Rectal smooth muscle tissue (tissue), 1 donor: ENCODE results near the gene GPC6.

Experiments used
- H3K27ac ChIP-seq: one replicate; pipeline ENCODE4 v1.7.0; 2013; ENCODE audit warnings: low read depth, low read length, inconsistent platforms
- H3K27me3 ChIP-seq: one replicate; pipeline ENCODE4 v1.7.0; 2013; ENCODE audit warnings: low read length; ENCODE audit not compliant: control insufficient read depth, insufficient read depth
- H3K36me3 ChIP-seq: one replicate; pipeline ENCODE4 v1.7.0; 2013; ENCODE audit warnings: low read length; ENCODE audit not compliant: control insufficient read depth, insufficient read depth
- H3K4me1 ChIP-seq: one replicate; pipeline ENCODE4 v1.7.0; 2013; ENCODE audit warnings: low read length; ENCODE audit not compliant: control insufficient read depth, insufficient read depth
- H3K4me3 ChIP-seq: one replicate; pipeline ENCODE4 v1.7.0; 2013; ENCODE audit warnings: low read length
- H3K9ac ChIP-seq: one replicate; pipeline ENCODE4 v1.7.0; 2013; ENCODE audit warnings: low read length

GPC6 gene

DNA sequence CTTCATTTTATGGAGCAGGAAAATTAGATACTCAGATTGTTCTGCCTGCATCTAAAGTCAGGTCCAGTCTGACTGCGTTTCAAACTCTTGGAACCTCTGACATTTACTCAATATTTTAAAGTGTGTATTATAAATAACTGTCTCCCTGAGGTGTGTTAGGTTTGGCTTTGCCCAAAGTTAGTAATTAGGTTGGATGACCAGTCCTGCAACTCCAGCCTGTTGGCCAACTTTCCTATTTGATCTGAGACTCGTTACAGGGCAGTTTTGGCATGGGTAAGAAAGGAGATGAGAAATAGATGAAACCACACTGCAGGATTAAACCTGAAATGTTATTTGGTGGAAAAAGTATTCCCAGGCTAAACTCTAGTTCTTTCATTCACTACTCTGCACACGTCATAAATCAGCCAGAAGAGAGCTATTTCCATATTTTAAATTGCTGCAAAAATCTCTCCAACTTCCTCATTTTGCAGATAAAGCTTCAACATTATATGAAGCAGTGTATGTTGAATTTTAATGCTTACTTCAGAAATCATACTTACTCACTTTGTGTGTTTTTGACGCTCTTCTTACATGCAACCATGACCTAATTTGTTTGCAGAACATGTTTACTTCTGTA, 895.8 kb downstream of the GPC6 start:
- no peak overlapping the region for H3K27ac ChIP-seq
- H3K4me3 ChIP-seq = no peak overlapping the region
- no peaks in the 10 kb centered on the region for H3K4me1 ChIP-seq
- H3K36me3 ChIP-seq = no peaks in the 10 kb centered on the region
- H3K9ac ChIP-seq = no peak overlapping the region
- no peaks in the 10 kb centered on the region for H3K27me3 ChIP-seq

DNA sequence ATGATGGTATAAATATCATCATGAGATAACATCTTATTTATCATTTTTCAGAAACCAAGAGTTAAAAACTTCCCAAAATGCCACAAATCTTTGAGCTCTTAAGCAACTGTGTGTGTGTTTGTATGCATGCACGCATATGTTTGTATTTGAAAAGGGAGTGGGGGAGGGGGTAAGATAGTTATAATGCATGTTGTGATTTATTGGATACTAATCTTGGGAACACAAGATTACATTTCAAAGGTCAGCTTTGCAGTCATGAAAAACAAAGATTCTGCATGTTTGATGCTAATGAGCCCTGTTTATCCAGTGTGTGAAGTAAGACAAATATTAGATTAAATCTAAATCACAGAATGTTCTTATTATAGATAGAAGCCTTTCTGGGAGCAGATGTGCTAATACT, 897.0 kb downstream of the GPC6 start:
- H3K36me3 ChIP-seq = no peaks in the 10 kb centered on the region

DNA sequence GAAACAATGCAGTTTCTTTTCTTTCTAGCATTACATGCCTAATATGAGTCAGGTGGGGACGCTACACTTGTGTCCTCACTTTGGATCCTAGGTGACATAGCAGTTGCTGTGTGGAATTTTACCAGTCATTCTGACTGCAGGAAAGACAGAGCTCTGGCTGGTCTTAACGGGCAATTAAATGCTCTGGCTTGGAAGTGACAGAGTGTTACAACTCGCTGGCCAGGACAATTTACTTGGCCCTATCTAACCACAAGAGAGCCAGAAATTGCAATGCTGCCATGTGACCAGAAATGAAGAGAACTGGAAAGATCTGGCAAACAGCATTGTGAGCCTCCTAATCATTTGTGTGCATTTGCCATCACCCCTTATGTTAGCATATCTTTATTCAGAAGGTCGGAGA, 901.8 kb downstream of the GPC6 start:
- Histone ChIP-seq H3K27me3 (no peaks in the 10 kb centered on the region), H3K4me1 (no peaks in the 10 kb centered on the region), H3K36me3 (no peaks in the 10 kb centered on the region), H3K27ac (no peak overlapping the region), H3K9ac (no peak overlapping the region), H3K4me3 (no peak overlapping the region)

More for the DNA sequence above, 897.0 kb downstream of the GPC6 start:
- H3K9ac ChIP-seq = no peak overlapping the region
- no peak overlapping the region for H3K27ac ChIP-seq
- no peaks in the 10 kb centered on the region for H3K4me1 ChIP-seq
- H3K4me3 ChIP-seq = no peak overlapping the region
- no peaks in the 10 kb centered on the region for H3K27me3 ChIP-seq

DNA sequence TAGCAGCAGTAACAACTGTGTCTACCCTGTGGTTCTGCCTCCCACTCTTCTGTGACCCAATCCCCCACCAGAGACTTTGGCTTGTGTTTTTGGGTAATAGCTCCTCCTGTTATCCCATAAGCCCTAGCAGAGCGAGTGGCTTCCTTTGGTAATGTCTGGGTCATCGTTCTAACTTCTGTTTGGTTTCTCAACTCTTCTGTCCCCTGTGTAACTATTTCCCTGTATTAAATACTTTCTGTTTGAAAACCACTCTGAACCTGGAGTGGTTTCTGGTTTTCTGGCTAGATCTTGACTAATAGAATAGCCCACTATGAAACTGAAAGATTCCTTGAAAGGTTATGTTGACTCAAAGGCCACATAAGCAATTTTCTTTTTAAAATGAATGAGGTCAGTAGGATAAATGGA, 902.9 kb downstream of the GPC6 start:
- Histone ChIP-seq H3K4me3 (no peak overlapping the region), H3K27ac (no peak overlapping the region), H3K36me3 (no peaks in the 10 kb centered on the region), H3K9ac (no peak overlapping the region), H3K27me3 (no peaks in the 10 kb centered on the region), H3K4me1 (no peaks in the 10 kb centered on the region)

DNA sequence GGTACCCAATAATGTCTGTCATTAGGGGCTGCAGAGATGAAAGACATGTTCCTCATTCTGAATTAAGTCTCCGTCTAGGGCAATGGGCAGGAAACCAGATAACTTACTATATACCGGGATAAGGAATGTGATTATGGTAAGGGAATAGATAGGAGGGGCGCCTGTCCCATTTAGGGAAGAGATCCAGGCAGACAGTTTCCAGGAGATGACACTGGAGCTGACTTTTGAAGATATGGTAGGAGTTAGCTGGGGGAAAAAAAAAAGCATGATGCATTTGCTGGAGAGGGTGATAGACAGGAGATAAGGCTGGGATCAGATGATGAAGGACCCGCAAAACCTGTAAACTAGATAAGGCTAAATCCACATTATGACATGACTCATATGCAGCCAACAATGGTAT, 912.2 kb downstream of the GPC6 start:
- Histone ChIP-seq H3K27me3 (no peaks in the 10 kb centered on the region), H3K27ac (no peak overlapping the region), H3K9ac (no peak overlapping the region), H3K36me3 (no peaks in the 10 kb centered on the region), H3K4me3 (no peak overlapping the region), H3K4me1 (no peaks in the 10 kb centered on the region)

DNA sequence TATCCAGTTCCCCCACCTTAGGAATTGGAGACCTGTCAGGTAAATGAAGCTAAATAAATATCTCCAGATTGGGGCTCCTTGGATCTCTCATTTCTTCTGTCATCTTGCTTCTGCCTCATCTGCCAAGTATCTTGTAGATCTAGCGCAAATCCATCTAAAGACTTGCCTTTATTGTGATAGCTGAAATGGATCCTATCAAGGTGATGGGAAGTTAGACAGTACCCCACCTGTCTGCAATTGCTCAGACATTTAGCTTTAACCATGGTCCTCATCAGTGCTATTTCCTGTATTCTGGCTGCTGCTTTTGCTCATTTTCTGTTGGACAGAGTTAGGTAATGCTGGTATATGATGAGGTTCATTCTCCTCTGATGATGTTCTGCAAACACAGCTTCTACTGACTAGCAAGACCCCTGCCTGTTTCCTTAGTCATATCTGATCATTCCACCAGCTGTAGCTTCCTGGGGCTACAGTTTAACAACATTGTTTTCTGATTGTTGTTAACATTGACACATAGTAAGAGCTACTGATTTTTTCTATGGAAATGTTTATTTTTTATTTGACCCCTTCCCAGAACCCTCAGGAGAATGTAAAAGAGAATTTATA, 912.9 kb downstream of the GPC6 start:
- H3K9ac ChIP-seq = no peak overlapping the region
- H3K27ac ChIP-seq = no peak overlapping the region
- H3K27me3 ChIP-seq = no peaks in the 10 kb centered on the region
- H3K4me3 ChIP-seq = no peak overlapping the region
- H3K36me3 ChIP-seq = no peaks in the 10 kb centered on the region
- H3K4me1 ChIP-seq = no peaks in the 10 kb centered on the region

DNA sequence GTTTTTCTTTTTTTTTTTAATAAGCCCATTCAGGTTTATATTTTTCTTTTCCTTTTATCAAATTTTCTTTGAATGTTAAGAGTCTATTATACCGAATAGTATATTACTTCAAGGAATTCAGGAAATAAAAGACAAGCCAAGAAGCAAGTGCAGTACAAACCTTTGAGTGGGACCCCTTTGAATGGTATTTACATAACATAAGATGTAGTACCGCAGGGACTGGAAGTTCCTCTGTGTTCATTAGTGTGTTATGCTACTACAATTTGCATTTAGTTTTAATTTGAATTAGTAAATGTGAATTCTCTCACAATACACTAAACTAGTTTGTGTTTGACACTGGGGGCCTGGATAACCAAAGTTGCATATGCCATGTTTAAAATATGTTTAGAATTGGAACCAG, 913.4 kb downstream of the GPC6 start:
- H3K9ac ChIP-seq = no peak overlapping the region
- no peaks in the 10 kb centered on the region for H3K36me3 ChIP-seq
- H3K27ac ChIP-seq = no peak overlapping the region
- H3K4me1 ChIP-seq = no peaks in the 10 kb centered on the region
- no peak overlapping the region for H3K4me3 ChIP-seq
- H3K27me3 ChIP-seq = no peaks in the 10 kb centered on the region

DNA sequence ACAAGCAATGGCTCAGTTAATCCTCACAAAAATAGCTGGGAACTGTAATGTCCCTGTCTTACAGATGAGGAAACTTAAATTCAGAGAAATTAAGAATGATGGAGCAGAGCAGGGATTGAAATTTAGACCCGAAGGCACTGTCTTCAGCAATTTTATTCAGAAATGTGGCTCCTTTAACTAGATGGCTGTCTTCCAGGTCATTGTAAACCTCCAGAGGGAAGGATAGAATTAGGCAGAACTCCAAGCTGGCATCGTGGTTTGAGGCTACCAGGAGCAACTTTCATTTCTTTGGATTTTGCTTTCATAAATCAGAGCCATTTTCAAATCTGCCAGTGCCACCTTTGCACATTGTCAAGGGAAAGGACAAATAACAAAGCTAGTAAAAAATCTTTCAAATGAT, 913.9 kb downstream of the GPC6 start:
- no peaks in the 10 kb centered on the region for H3K36me3 ChIP-seq
- no peaks in the 10 kb centered on the region for H3K27me3 ChIP-seq
- no peak overlapping the region for H3K27ac ChIP-seq
- H3K4me3 ChIP-seq = no peak overlapping the region
- H3K9ac ChIP-seq = no peak overlapping the region
- H3K4me1 ChIP-seq = no peaks in the 10 kb centered on the region

DNA sequence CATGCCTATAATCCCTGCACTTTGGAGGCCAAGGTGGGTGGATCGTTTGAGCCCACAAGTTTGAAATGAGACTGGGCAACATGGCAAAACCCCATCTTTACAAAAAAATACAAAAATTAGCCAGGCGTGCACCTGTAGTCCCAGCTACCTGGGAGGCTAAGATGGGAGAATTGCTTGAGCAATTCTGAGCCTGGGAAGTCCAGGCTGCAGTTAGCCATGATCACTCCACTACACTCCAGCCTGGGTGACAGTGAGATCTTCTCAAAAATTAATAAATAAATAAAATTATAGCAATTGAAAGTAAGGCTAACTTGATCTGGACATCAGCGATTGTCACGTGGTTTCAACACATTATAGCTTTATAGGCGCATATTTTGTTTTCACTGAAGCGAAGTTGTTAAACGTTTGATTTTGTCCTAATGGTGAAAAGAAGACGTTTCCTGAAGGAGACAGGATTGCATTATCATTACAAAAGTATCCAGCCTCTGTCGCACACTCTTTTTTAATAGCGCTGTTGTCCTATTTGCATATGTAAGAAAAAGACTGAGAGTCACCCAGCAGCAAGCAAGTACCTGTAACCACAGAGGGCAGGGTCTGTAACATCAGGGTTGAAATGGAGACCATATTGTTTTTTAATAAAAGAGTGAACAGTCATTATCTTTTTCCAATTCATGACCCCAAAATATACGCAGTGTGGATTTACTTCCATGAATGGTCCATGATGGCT, 917.2 kb downstream of the GPC6 start:
- H3K36me3 ChIP-seq = no peaks in the 10 kb centered on the region

DNA sequence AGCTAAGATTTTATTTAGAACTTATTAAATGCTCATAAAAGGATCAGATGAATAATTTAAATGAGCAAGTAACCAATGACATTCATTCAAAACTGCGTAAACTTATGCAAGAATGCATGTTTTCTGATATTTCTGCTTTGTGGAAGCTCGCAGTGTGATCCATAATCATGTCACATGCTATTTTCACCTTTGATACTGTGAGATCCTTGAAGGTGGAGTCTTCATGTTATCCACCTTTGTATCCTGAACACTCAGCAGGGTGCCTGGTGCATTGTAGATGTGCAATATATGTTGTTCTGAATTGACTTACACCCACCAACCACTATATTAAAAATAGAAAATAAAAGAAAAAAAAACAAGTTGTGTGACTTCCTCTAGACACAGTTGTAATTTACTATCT, 919.4 kb downstream of the GPC6 start:
- Histone ChIP-seq H3K9ac (no peak overlapping the region), H3K36me3 (no peaks in the 10 kb centered on the region), H3K27me3 (no peaks in the 10 kb centered on the region), H3K4me1 (no peaks in the 10 kb centered on the region), H3K4me3 (no peak overlapping the region), H3K27ac (no peak overlapping the region)

More for the DNA sequence above, 917.2 kb downstream of the GPC6 start:
- H3K27ac ChIP-seq = no peak overlapping the region
- H3K9ac ChIP-seq = no peak overlapping the region
- H3K27me3 ChIP-seq = no peaks in the 10 kb centered on the region
- no peak overlapping the region for H3K4me3 ChIP-seq
- no peaks in the 10 kb centered on the region for H3K4me1 ChIP-seq

DNA sequence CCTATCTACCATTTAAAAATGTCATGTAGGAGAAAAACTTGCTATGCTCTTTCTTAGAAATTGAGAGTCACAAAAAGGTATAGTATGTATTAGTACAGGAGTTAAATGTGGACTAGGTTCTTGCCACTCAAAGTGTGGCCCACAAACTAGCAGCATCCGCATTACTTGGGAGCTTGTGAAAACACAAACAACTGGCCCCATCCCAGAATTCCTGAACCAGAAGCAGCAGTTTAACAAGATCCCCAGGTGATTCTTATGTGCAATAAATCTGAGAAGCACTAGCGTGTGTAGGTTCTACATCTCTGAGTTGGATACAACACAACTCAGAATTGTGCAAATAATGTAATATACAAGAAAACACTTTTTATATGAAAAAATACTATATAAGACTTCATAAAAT, 927.0 kb downstream of the GPC6 start:
- Histone ChIP-seq H3K4me3 (no peak overlapping the region), H3K9ac (no peak overlapping the region), H3K27me3 (no peaks in the 10 kb centered on the region), H3K27ac (no peak overlapping the region), H3K4me1 (no peaks in the 10 kb centered on the region), H3K36me3 (no peaks in the 10 kb centered on the region)

DNA sequence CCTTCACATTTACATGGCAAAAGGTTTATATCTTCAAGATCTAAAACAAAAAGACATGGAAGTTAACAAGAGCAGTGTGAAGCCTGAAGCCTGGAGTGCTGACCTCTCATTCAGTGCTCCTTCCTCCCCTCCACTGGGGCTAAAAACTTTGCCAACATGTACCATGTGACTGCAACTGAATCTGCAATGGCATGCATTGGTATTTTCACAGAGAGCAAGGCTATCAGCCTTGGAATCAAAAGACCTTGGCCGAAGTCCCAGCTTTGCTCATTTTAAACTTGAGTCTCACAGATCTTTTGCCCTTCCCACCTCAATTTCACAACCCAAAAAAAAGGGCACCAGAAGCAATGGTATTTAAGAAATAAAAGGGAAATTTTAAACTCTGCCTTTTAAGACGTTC, 927.8 kb downstream of the GPC6 start:
- H3K27me3 ChIP-seq = no peaks in the 10 kb centered on the region
- no peak overlapping the region for H3K27ac ChIP-seq
- H3K9ac ChIP-seq = no peak overlapping the region
- H3K4me3 ChIP-seq = no peak overlapping the region
- H3K36me3 ChIP-seq = no peaks in the 10 kb centered on the region
- no peaks in the 10 kb centered on the region for H3K4me1 ChIP-seq
